Lower lobe of right lung (tissue), 2 donors: ENCODE data around the gene SLC39A12. TPM values are rescaled to one million over a fixed set of nuclear protein-coding genes. Genes with fewer than 3 reads are reported as not detected.

Experiments used
- ATAC-seq, 2 donors: fragments of 200-7000 bp; cut with Tn5 transposase; one replicate each; pipeline ENCODE4 v1.9.1; 2020 to 2022; ENCODE audit warnings: mild to moderate bottlenecking in 2 of 2, moderate library complexity in 2 of 2
- DNase-seq: peaks from one replicate; pipeline ENCODE4 v3.0.0-alpha.2; 2020
- H3K27ac ChIP-seq: fragments of 200-600 bp; one replicate; pipeline ENCODE4 v1.8.0; 2022
- H3K27me3 ChIP-seq: fragments of 200-600 bp; one replicate; pipeline ENCODE4 v1.8.0; 2022; ENCODE audit warnings: low read depth
- H3K36me3 ChIP-seq: fragments of 200-600 bp; one replicate; pipeline ENCODE4 v1.8.0; 2022; ENCODE audit warnings: mild to moderate bottlenecking
- H3K4me1 ChIP-seq: fragments of 200-600 bp; one replicate; pipeline ENCODE4 v1.8.0; 2022
- H3K4me3 ChIP-seq: fragments of 200-600 bp; one replicate; pipeline ENCODE4 v1.8.0; 2022; ENCODE audit warnings: mild to moderate bottlenecking
- H3K9me3 ChIP-seq: fragments of 200-600 bp; one replicate; pipeline ENCODE4 v1.8.0; 2022
- intact Hi-C: fragments of 100-400 bp; cut with DNase I; formaldehyde crosslinking; loops from one replicate; pipeline ENCODE4 v1.11.0; 2022
- total RNA-seq: library from RNA; stranded (reverse); fragmentation: NEBNext Ultra II Directional; extraction: Animal tissue kit (Norgen Biotek cat#: 25700); gene quantifications from one replicate; pipeline ENCODE4 v1.2.1, GENCODE V29; 2021
- TF ChIP-seq, protein P1 (sequence below): fragments of 200-600 bp; IDR thresholded peaks from one replicate; pipeline ENCODE4 v1.8.0; 2022; ENCODE audit warnings: antibody characterized with exemption, mild to moderate bottlenecking
- donor health status: DM: no; HTN: yes; CAD: no; lungs with severe emphysema.

Gene SLC39A12
- total RNA-seq, 1 donor from 2014 or later, result 0.41 TPM

DNA sequence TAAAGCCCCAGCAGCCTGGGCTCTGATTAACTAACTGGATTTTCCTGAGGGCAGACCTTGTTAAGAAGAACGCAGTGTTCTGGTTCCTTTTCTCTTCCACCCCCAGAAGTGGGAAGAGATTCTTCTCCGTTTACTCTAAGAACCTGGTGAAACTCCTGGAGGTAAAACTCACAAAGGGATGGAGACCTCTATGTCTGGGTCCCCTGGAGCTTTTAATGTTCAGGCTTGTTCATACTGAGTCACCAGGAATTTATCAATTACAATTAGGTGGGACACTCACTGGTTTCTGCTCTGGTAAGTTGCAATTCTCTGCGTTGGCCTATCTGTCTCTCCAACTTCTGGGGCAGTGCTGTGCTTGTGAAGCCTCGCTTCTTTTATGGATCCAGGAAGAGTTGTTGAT, 115.2 kb downstream of the SLC39A12 start:
- no peaks in the 10 kb centered on the region for H3K36me3 ChIP-seq
- H3K9me3 ChIP-seq, result no peaks in the 10 kb centered on the region
- ATAC-seq (no peak), DNase-seq (no peak)
- TF ChIP-seq, protein P1, sequence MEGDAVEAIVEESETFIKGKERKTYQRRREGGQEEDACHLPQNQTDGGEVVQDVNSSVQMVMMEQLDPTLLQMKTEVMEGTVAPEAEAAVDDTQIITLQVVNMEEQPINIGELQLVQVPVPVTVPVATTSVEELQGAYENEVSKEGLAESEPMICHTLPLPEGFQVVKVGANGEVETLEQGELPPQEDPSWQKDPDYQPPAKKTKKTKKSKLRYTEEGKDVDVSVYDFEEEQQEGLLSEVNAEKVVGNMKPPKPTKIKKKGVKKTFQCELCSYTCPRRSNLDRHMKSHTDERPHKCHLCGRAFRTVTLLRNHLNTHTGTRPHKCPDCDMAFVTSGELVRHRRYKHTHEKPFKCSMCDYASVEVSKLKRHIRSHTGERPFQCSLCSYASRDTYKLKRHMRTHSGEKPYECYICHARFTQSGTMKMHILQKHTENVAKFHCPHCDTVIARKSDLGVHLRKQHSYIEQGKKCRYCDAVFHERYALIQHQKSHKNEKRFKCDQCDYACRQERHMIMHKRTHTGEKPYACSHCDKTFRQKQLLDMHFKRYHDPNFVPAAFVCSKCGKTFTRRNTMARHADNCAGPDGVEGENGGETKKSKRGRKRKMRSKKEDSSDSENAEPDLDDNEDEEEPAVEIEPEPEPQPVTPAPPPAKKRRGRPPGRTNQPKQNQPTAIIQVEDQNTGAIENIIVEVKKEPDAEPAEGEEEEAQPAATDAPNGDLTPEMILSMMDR, result no peak
- no peaks in the 10 kb centered on the region for H3K27me3 ChIP-seq
- H3K4me3 ChIP-seq, result no peak overlapping the region
- no peaks in the 10 kb centered on the region for H3K4me1 ChIP-seq
- intact Hi-C loops, result no loop called here
- no peak overlapping the region for H3K27ac ChIP-seq

GRCh38 chr10:18068401-18068800, 116.7 kb downstream of the SLC39A12 start:
- DNase-seq (no peak), ATAC-seq (no peak)
- no peaks in the 10 kb centered on the region for H3K9me3 ChIP-seq
- TF ChIP-seq, protein P1, result no peak
- H3K27ac ChIP-seq, result no peak overlapping the region
- H3K27me3 ChIP-seq, result no peaks in the 10 kb centered on the region
- H3K4me1 ChIP-seq, result no peaks in the 10 kb centered on the region
- H3K36me3 ChIP-seq, result no peaks in the 10 kb centered on the region
- intact Hi-C loops, result no loop called here
- no peak overlapping the region for H3K4me3 ChIP-seq

DNA sequence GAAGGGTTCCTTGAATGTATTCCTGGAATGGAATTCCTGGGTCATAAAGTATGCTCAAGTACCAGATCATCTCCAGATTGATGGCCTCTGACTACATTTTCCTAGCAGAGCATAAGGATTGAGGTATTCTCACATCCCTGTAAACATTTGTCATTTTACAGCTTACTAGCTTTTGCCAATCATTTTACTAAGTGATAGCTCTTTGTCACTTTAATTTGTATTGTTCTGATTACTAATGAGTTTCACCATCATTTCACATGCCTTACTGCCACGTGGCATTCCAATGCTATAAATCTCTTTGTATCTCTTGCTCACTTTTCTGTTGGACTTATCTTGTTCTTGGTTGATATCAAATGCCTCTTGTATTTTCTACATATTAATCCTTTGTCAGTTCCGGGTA, 119.9 kb downstream of the SLC39A12 start:
- TF ChIP-seq, protein P1, result no peak
- ATAC-seq, result no peak
- no peaks in the 10 kb centered on the region for H3K27me3 ChIP-seq

GRCh38 chr10:18073314-18073713, 121.6 kb downstream of the SLC39A12 start:
- ATAC-seq, result no peak
- H3K27ac ChIP-seq, result no peak overlapping the region
- H3K36me3 ChIP-seq, result no peaks in the 10 kb centered on the region
- intact Hi-C loops, result no loop called here
- H3K9me3 ChIP-seq, result no peaks in the 10 kb centered on the region
- no peak overlapping the region for H3K4me3 ChIP-seq
- no peaks in the 10 kb centered on the region for H3K4me1 ChIP-seq
- no peak for DNase-seq
- TF ChIP-seq, protein P1, result no peak
- H3K27me3 ChIP-seq, result no peaks in the 10 kb centered on the region

More for the DNA sequence above, 119.9 kb downstream of the SLC39A12 start:
- no peaks in the 10 kb centered on the region for H3K36me3 ChIP-seq
- no peak overlapping the region for H3K27ac ChIP-seq
- intact Hi-C loops, result no loop called here
- no peaks in the 10 kb centered on the region for H3K4me1 ChIP-seq
- no peak for DNase-seq
- H3K9me3 ChIP-seq, result no peaks in the 10 kb centered on the region
- no peak overlapping the region for H3K4me3 ChIP-seq

GRCh38 chr10:18075881-18076280, 124.2 kb downstream of the SLC39A12 start:
- no peak for ATAC-seq
- TF ChIP-seq, protein P1, result no peak

More at GRCh38 chr10:18075881-18076280, 124.2 kb downstream of the SLC39A12 start:
- intact Hi-C loops, result no loop called here
- no peak for DNase-seq
- Histone ChIP-seq H3K27ac (no peak overlapping the region), H3K27me3 (no peaks in the 10 kb centered on the region), H3K36me3 (no peaks in the 10 kb centered on the region), H3K9me3 (no peaks in the 10 kb centered on the region), H3K4me3 (no peak overlapping the region), H3K4me1 (no peaks in the 10 kb centered on the region)
